ENCODE results near the gene UAP1. TPM values are rescaled to one million over a fixed set of nuclear protein-coding genes. Genes with fewer than 3 reads are reported as not detected.
A peak's percentile ranks its signal among the peaks of the same experiment; 100 is the strongest.
"Not testable (repeated sequence)": the region's sequence is repeated elsewhere in the genome, so short reads cannot be mapped to it uniquely, and the experiment has no call there.

UAP1 gene
- total RNA-seq, 2 donors from 2014 or later, result 117 to 132 TPM

DNA sequence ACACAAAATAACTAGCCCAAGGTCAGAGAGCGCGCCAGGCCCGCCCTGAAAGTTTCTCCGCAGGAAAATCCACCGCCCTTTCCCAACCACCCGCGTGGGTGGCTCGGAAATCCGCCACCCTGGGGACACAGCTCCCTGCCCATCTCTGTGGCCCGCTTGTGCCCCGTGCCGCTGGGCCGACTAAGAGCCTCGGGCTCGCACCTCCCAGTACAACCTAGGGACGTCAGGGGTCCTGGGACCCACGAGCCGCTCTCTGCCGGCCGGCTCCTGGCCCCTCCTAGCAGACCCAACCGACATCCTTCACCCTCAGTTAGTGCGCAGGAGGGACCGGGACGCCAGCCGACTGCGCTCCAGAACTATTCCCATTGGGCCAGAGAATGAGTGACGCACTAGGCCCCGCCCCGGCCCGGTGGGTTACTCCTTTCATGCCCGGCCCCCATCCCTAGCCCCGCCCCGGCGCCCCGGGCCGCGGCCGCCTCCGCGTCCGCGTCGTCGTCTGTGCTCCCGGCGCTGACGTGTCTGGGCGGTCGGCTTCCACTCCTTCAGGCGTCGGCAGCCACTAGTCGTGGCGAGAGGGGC is 396 bp upstream of the UAP1 start:
- ATAC-seq (peak; percentile 85), DNase-seq (peak; percentile 99)
- intact Hi-C loops (cut with DNase I, micrococcal nuclease), result no loop called here

DNA sequence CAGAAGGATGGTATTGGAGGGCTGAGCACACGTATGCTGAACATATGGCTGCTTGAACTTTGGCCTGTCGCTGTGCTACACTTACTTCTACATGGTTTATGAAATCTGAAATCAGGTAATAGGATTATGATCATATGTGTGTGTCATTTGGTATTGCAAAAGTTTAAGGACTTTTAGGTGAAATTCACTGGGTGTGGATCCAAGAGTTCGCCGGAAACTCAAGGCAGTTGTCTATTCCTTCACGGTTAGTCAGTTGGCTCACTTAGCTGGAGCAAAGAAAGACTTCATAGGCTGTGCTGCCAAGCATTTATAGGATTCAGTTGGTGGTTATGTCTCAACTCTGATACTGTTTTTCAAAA is 927 bp downstream of the UAP1 start:
- intact Hi-C loops (cut with DNase I, micrococcal nuclease), result no loop called here
- DNase-seq (peak; percentile 42 to 46), ATAC-seq (peak; percentile 46)

DNA sequence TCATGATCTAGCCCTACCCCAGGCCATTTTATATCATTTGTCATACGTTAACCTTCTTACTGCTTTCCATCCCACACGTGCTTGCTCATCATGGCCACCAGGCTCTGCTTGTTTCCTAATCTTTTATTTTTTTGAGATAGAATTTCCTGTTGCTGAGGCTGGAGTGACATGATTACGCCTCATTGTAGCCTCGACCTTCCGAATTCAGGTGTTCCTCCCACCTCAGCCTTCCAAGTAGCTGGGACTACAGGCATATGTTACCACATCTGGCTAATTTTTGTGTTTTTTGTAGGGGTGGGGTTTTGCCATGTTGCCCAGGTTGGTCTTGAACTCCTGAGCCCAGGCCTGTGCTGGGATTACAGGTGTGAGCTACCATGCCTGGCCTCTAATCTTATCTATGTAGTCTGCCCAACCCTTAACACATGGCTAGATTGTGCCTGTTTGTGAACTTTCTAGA is 3.3 kb downstream of the UAP1 start:
- intact Hi-C loops (cut with DNase I, micrococcal nuclease), result no loop called here
- DNase-seq (no peak), ATAC-seq (no peak)

DNA sequence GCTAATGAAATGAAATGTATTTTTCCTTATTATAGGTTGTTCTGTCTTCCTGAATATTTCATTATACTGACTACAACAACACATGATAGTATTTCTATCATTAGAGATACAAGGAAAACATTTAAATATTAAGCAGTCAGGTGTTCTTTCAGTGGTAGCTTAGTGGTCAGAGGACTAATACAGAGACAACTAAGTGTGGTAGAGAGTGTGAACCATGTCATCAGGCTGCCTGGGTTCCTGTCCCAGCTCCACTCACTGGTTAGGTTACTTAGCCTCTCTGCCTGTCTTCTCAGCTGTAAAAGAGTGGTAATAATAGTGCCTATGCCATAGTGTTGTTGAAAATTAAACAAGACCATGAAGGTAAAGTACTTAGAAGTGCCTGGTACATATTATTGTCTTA is 3.9 kb downstream of the UAP1 start:
- intact Hi-C loops (cut with DNase I, micrococcal nuclease), result no loop called here
- DNase-seq (no peak), ATAC-seq (no peak)

DNA sequence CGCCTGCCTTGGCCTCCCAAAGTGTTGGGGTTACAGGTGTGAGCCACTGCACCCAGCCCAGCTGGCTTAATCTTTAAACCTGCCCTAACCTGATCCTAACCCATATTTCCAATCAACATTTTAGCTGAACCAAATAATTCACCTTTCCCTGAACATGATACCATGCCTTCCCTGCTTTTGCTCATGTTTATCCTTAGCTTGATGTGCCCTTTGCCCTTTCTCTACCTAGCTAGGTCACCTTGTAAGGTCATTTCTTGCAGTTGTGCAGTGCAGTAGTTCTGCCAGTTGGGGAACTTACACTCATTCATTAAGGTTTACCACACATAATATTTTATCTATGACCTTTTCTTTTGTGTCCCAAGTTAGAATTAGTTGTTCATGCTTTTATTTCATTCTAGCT is 5.3 kb downstream of the UAP1 start:
- DNase-seq, result no peak
- intact Hi-C loops (cut with DNase I, micrococcal nuclease), result no loop called here
- ATAC-seq, result no peak

DNA sequence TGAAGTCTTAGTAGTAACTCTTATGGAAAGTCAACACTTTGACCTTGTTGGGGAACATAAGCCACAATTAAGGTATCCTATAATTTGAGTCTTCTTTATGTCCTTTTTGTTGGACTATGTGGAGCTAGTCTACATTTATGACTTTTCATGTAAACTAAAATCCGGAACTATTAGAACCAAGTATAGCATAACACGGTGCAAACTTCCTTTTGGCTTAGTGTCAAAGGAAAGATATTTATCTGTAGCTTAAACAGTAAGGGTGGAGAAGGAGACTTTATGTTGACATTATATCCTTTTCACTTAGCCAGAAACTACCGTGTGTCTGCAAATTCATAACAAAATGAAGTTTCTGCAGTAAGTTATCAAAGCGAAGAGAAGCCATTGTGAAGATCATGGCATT is 7.3 kb downstream of the UAP1 start:
- ATAC-seq, result peak; percentile 80
- DNase-seq, result no peak
- intact Hi-C loops (cut with DNase I, micrococcal nuclease), result no loop called here

DNA sequence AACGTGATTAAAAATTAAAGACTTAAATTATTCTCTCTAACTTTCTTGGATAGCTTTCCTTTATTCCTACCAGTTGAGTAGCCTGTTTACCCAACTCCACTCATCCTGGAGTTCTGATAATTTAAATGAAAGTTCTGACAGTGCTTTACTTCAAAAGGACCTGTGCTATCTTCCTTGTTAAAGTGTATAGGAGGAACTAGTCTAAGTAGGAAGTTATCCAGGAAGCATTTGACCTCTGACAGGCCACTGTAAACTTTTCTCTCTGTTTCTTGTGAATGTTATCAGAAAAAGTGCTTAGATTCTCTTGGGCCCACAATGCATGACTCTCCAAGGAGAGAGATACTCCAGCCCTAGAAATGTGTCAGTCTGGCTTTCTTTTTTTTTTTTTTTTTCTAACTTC is 9.2 kb downstream of the UAP1 start:
- intact Hi-C loops (cut with DNase I, micrococcal nuclease), result no loop called here
- peak; percentile 65 for ATAC-seq
- DNase-seq, result no peak

DNA sequence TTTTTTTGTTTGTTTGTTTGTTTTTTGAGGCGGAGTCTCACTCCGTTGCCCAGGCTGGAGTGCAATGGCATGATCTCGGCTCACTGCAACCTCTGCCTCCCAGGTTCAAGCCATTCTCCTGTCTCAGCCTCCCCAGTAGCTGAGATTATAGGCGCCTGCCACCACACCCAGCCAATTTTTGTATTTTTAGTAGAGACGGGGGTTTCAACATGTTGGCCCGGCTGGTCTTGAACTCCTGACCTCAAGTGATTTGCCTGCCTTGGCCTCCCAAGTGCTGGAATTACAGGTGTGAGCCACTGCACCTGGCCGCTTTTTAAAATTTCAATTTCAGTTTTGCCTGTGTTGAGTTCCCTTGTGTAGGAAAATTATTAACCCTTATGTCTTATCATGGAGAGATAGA is 9.6 kb downstream of the UAP1 start:
- intact Hi-C loops (cut with DNase I, micrococcal nuclease); DNase-seq: not testable (repeated sequence)
- ATAC-seq, result peak; percentile 19

DNA sequence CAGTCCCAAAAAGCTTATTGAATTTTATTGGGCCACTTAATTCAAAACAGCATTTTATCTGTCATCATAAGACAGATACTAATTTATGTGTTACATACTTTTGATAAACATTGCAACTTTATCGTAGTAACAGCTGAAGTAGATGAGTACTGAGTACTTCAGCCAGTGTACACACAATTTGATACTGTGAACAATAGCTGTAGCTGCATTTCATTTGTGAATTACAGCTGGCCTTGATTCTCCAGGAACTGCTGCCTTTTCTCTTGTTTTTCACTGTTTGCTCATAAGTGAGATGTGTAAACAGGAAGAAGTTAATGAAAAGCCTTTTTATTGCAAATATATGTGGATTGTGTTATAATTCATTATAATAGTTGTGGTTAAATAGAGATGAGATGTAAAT is 10.2 kb downstream of the UAP1 start:
- ATAC-seq (no peak), DNase-seq (no peak)
- intact Hi-C loops (cut with DNase I, micrococcal nuclease), result no loop called here

DNA sequence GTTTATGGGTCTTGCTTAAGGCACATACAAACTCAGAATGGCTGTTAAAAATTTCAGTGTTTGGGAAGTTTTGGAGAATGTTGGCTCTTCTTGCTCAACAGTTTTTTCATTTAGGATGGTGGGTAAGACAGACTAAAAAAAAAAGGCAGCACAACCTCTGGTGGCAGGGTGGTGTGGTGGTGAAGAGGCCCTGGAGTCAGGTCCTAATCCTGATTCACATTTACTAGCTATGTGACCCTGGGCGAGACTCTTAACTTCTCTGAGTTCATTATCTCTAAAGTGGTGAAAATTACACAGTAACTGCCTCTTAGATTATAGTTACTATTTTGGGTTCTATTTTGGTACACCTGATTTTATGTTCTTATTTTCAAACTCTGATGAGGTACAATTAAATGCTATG is 11.6 kb downstream of the UAP1 start:
- intact Hi-C loops (cut with DNase I, micrococcal nuclease), result no loop called here
- no peak for DNase-seq
- no peak for ATAC-seq

DNA sequence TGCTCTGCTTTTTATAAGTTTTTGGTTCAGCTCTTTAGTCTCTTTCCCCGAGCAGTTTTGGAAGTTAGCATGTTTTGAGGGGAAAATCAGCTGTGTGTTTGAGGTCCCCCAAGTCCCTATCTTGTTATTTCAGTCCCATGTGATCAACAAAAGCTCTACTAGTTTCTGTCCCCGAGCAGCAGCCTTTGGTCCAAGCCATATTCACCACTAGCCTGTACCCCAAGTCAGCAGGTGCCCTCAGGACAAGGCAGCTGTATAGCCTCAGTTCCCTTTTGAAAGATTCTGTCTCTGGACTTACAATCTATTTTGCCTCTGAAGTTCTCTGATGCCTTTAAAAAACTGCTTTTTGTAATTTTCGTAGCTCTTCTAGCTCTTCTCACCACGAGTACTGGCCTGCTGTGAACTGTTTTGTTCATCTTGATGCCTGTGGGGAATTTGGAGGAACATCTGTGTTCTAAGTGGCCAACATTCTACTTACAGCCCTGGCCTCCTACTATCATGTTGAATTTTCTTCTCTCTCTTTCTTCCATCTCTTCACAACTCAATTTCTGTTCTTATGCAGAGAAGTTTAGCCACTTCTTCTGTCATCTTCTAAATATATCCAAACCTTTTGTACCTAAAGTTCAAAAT is 16.7 kb downstream of the UAP1 start:
- DNase-seq (no peak), ATAC-seq (no peak)
- intact Hi-C loops (cut with DNase I, micrococcal nuclease), result no loop called here

DNA sequence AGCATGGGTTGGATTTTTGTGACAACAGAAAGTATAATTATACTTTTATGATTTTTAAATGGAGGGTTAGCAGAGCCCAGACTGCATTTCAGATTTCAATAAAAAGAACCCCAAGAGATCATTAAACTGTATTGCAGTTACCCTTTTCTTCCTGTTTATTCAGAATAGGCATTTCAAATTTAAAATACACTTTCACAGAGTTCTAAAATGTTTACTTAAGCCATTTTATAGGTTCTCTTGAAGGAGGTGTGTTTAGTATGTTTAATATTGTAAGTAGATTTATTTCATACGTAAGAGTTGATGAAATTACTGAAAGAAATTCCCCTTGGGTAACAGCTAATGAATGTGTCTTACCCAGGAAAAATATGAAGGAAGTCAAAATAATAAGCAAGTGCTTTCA is 17.4 kb downstream of the UAP1 start:
- intact Hi-C loops (cut with DNase I, micrococcal nuclease), result no loop called here
- ATAC-seq, result no peak
- DNase-seq, result no peak

DNA sequence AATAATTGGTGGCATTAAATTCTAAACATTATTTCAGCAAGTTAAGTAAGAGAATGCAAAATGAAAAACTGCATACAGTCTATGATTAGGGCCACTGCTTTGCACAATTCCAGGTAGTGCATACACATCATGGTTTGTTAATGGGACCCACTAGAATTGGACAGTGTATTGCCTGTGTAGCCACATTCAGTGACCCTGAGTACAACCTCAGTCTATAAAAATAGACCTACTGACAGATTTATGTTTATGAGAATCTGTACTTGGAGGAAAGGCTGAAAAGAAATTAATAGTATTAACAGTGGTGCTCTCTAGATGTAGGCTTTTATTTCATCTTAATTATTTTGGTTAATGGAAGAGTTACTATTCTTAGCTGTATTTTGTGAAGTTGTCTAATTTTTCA is 18.8 kb downstream of the UAP1 start:
- intact Hi-C loops (cut with DNase I, micrococcal nuclease), result no loop called here
- DNase-seq, result no peak
- no peak for ATAC-seq

DNA sequence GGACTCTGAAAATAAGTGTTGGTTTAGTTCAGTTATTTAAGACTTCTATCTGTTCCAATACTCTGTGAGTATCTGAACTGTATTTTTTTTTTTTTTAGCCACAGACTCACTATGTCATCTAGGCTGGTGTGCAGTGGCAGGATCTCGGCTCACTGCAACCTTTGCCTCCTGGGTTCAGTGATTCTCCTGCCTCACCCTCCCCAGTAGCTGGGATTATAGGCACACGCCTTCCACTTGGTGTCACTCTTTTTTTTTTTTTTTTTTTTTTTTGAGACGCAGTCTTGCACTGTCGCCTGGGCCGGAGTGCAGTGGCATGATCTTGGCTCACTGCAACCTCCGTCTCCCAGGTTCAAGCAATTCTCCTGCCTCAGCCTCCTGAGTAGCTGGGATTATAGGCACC is 21.4 kb downstream of the UAP1 start:
- DNase-seq; intact Hi-C loops (cut with DNase I, micrococcal nuclease): not testable (repeated sequence)
- ATAC-seq, result peak; percentile 70

DNA sequence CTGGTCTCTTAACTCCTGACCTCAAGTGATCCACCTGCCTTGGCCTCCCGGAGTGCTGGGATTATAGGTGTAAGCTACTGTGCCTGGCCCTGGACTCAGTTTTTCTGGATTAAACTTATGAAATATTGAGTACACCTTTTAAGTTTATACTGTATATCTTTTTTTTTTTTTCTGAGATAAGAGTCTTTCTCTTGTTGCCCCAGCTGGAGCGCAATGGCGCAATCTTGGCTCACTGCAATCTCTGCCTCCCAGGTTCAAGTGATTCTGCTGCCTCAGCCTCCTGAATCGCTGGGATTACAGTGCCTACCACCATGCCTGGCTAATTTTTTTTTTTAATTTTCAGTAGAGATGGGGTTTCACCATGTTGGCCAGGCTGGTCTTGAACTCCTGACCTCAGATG is 23.6 kb downstream of the UAP1 start:
- ATAC-seq; DNase-seq; intact Hi-C loops (cut with DNase I, micrococcal nuclease): not testable (repeated sequence)

DNA sequence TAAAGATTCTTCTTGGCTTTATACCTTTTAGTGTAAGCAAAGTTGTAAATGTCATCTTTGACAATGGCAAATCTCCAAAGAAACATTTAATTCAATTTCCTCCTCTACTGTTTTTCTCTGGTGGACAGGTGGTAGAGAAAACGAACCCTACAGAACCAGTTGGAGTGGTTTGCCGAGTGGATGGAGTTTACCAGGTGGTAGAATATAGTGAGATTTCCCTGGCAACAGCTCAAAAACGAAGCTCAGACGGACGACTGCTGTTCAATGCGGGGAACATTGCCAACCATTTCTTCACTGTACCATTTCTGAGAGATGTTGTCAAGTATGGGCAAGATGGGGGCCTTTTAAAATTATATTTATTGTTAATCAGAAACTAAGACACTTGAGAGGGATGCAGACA is 25.8 kb downstream of the UAP1 start:
- intact Hi-C loops (cut with DNase I, micrococcal nuclease), result no loop called here
- DNase-seq (no peak), ATAC-seq (peak; percentile 39)

DNA sequence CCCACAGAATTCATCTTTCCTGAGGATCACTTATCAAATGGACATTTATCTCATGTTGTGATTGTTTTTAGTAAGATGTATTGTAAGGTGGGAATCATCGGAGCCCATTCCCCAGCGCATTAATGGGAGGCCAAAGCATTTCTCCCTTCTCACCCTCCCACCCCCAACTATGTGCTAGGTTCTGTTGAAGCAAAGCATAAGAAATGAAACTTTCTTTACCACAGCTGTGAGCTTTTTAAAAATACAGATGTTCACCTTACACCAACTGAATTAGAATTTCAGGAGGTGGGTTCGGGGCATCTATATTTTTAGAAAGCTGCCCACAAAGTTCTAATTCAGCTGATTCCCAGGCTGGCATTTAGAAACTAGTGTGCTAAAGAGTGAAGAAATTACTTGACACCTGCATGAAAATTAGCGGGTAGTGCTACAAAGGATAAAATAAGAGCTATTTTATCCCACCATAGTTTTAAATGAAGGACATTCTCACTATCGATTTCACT is 26.3 kb downstream of the UAP1 start:
- intact Hi-C loops (cut with DNase I, micrococcal nuclease), result no loop called here
- no peak for DNase-seq
- ATAC-seq, result no peak

DNA sequence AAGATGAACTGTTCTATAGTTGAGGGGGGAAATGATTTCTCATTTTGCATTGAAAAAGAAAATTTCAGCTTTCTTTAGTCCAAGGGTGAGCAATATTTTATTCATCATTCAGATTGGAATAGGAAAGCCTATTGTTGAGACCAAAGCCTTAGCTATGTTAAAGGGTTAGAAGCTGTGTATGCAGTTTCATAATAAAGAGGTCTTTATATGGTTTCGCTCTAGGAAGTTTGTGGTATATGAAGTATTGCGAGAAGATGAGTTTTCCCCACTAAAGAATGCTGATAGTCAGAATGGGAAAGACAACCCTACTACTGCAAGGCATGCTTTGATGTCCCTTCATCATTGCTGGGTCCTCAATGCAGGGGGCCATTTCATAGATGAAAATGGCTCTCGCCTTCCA is 28.6 kb downstream of the UAP1 start:
- ATAC-seq, result no peak
- intact Hi-C loops (cut with DNase I, micrococcal nuclease), result no loop called here
- no peak for DNase-seq

DNA sequence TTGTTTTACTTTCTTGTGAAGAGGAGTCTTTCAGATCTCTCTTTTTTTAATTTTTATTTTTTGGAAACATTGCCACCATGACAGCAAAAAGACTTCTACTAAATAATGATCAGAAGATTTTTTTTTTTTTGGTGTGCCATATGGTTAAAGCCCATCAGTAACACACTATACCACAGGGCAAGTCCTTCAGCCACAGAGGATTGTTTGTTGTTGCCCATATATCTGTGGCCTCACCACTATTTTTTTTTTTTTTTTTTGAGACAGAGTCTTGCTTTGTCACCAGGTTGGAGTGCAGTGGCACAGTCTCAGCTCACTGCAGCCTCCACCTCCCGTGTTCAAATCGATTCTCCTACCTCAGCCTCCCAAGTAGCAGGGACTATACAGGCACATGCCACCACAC is 29.2 kb downstream of the UAP1 start:
- DNase-seq (no peak), ATAC-seq (no peak)
- intact Hi-C loops (cut with DNase I, micrococcal nuclease), result no loop called here

DNA sequence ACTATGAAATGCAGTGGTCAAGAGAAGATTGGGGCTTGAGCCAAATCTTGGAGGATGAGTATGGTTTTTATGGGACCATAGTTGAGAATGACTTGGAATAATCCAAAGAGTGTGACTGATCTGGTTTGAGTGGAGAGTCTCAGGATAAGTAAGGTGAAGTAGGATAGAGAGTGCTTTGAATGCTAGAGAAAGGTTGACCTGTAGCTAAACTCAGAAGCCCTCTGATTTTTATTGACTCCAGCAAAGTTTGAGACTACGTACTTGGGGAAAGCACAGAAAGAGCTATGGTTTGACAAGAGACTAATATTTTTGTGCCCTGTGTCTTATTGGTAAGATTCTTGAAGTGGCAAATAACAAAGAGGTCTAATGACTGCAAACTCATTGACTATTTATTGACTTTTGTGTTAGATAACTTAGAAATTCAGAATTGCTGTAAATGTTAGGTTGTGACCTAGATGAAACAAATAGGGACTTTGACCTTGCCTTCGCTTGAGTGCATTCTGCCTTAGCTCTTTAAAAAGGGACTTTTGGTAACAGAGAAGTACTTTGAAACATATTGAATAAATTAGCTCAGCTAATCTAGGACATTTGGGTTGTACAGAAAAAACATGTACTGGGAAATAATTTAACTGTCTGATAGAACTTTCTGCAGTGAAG is 35.1 kb downstream of the UAP1 start:
- DNase-seq (no peak), ATAC-seq (peak; percentile 65)
- intact Hi-C loops (cut with DNase I, micrococcal nuclease), result no loop called here

DNA sequence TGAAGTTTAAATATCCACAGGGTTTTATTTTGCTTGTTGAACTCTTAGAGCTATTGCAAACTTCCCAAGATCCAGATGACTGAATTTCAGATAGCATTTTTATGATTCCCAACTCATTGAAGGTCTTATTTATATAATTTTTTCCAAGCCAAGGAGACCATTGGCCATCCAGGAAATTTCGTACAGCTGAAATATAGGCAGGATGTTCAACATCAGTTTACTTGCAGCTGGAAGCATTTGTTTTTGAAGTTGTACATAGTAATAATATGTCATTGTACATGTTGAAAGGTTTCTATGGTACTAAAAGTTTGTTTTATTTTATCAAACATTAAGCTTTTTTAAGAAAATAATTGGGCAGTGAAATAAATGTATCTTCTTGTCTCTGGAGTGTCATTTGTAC is 37.9 kb downstream of the UAP1 start:
- DNase-seq (no peak), ATAC-seq (no peak)
- intact Hi-C loops (cut with DNase I, micrococcal nuclease), result no loop called here

Measured in left colon (tissue), 2 donors.